GM23338 (cell line): ENCODE data around the gene DVL2. TPM values are rescaled to one million over a fixed set of nuclear protein-coding genes. Genes with fewer than 3 reads are reported as not detected.

Experiments used
- ATAC-seq: fragments of 200-7000 bp; cut with Tn5 transposase; 3 replicates; pipeline ENCODE4 v1.9.1; 2020
- DNase-seq: peaks from one replicate; pipeline ENCODE4 v3.0.0-alpha.2; 2015; ENCODE audit warnings: low spot score
- H2AFZ ChIP-seq: fragments of 200-600 bp; sonication (generic); 2 replicates; pipeline ENCODE4 v1.8.0; 2016; ENCODE audit warnings: antibody characterized with exemption, mild to moderate bottlenecking, moderate library complexity
- H3F3A ChIP-seq: fragments of 200-600 bp; sonication (generic); replicated peaks from 2 replicates; pipeline ENCODE4 v1.8.0; 2017; ENCODE audit warnings: antibody characterized with exemption, mixed run types, low read depth
- H3K27ac ChIP-seq: fragments of 200-600 bp; sonication (generic); 2 replicates; pipeline ENCODE4 v1.6.1; 2016; ENCODE audit warnings: low read depth
- H3K27me3 ChIP-seq: fragments of 200-600 bp; sonication (generic); 2 replicates; pipeline ENCODE4 v1.8.0; 2016; ENCODE audit warnings: mild to moderate bottlenecking, mixed run types, moderate library complexity; ENCODE audit not compliant: insufficient read depth
- H3K36me3 ChIP-seq: fragments of 200-600 bp; sonication (generic); 2 replicates; pipeline ENCODE4 v1.8.0; 2016; ENCODE audit warnings: mild to moderate bottlenecking; ENCODE audit not compliant: insufficient read depth
- H3K4me1 ChIP-seq: fragments of 200-600 bp; sonication (generic); 2 replicates; pipeline ENCODE4 v1.8.0; 2016; ENCODE audit warnings: mild to moderate bottlenecking, moderate library complexity; ENCODE audit not compliant: insufficient read depth
- H3K4me2 ChIP-seq: fragments of 200-600 bp; sonication (generic); 2 replicates; pipeline ENCODE4 v1.7.1; 2017; ENCODE audit warnings: mixed run types
- H3K4me3 ChIP-seq: fragments of 200-600 bp; sonication (generic); 2 replicates; pipeline ENCODE4 v1.6.1; 2016; ENCODE audit warnings: mixed run types
- H3K79me2 ChIP-seq: fragments of 200-600 bp; sonication (generic); replicated peaks from 2 replicates; pipeline ENCODE4 v1.8.0; 2017; ENCODE audit warnings: mild to moderate bottlenecking; ENCODE audit not compliant: insufficient read depth
- H3K9me2 ChIP-seq: fragments of 200-600 bp; sonication (generic); 2 replicates; pipeline ENCODE4 v1.8.0; 2017; ENCODE audit not compliant: insufficient read depth
- H4K20me1 ChIP-seq: fragments of 200-600 bp; sonication (generic); replicated peaks from 2 replicates; pipeline ENCODE4 v1.8.0; 2017; ENCODE audit warnings: mild to moderate bottlenecking; ENCODE audit not compliant: insufficient read depth
- H3K27ac Mint-ChIP-seq: 2 replicates; pipeline ENCODE4 v1.8.0; 2020; ENCODE audit warnings: inconsistent platforms, mild to moderate bottlenecking, moderate library complexity, mixed read lengths
- H3K27me3 Mint-ChIP-seq: 3 replicates; pipeline ENCODE4 v1.8.0; 2022; ENCODE audit warnings: low read depth, mild to moderate bottlenecking, moderate library complexity, mixed read lengths, inconsistent platforms; ENCODE audit not compliant: insufficient read depth, poor library complexity
- H3K36me3 Mint-ChIP-seq: 3 replicates; pipeline ENCODE4 v1.8.0; 2021; ENCODE audit warnings: low read depth, mild to moderate bottlenecking, inconsistent platforms, moderate library complexity, mixed read lengths
- H3K4me1 Mint-ChIP-seq: 3 replicates; pipeline ENCODE4 v1.8.0; 2020; ENCODE audit warnings: mild to moderate bottlenecking, inconsistent platforms, mixed read lengths
- H3K4me3 Mint-ChIP-seq: 3 replicates; pipeline ENCODE4 v1.8.0; 2021; ENCODE audit warnings: moderate library complexity, mild to moderate bottlenecking, inconsistent platforms, mixed read lengths
- H3K9me3 Mint-ChIP-seq: 3 replicates; pipeline ENCODE4 v1.8.0; 2020; ENCODE audit warnings: moderate library complexity, mild to moderate bottlenecking, inconsistent platforms, mixed read lengths
- ETS1 ChIP-seq: IDR thresholded peaks from 2 replicates; pipeline ENCODE4 v1.6.1; 2016; ENCODE audit warnings: antibody characterized with exemption
- EZH2 ChIP-seq: fragments of 200-600 bp; sonication (generic); IDR thresholded peaks from one replicate; pipeline ENCODE4 v1.8.0; 2017; ENCODE audit warnings: antibody characterized with exemption, mild to moderate bottlenecking, low read depth; ENCODE audit not compliant: unreplicated experiment
- EZH2phosphoT487 ChIP-seq: fragments of 200-600 bp; sonication (generic); IDR thresholded peaks from one replicate; pipeline ENCODE4 v1.8.1; 2018; ENCODE audit warnings: antibody characterized with exemption; ENCODE audit not compliant: unreplicated experiment
- JUNB ChIP-seq: IDR thresholded peaks from one replicate; pipeline ENCODE4 v1.6.1; 2016; ENCODE audit warnings: antibody characterized with exemption; ENCODE audit not compliant: unreplicated experiment
- NANOG ChIP-seq: IDR thresholded peaks from 2 replicates; pipeline ENCODE4 v1.6.1; 2016; ENCODE audit warnings: antibody characterized with exemption, borderline replicate concordance
- REST ChIP-seq: IDR thresholded peaks from one replicate; pipeline ENCODE4 v1.6.1; 2018; ENCODE audit warnings: antibody characterized with exemption; ENCODE audit not compliant: unreplicated experiment
- STAT1 ChIP-seq: IDR thresholded peaks from one replicate; pipeline ENCODE4 v1.6.1; 2016; ENCODE audit warnings: antibody characterized with exemption; ENCODE audit not compliant: unreplicated experiment
- ZNF114 ChIP-seq: fragments of 250-450 bp; sonication (Bioruptor Pico); IDR thresholded peaks from 2 replicates; pipeline ENCODE4 v1.5.0; 2020; ENCODE audit warnings: mild to moderate bottlenecking, moderate library complexity
- ZNF462 ChIP-seq: fragments of 250-450 bp; sonication (Bioruptor Pico); IDR thresholded peaks from 2 replicates; pipeline ENCODE4 v1.5.0; 2020; ENCODE audit warnings: mild to moderate bottlenecking, moderate library complexity
- polyA plus RNA-seq: library from polyadenylated mRNA; unstranded; fragments of >200 nt; fragmentation: Nextera tagmentation; extraction: Ambion mirVana; gene quantifications from 2 replicates; pipeline ENCODE4 v1.2.1, GENCODE V29; 2016
- total RNA-seq: library from RNA; depleted of rRNA; stranded (reverse); fragments of >200 nt; shearing (Covaris generic); gene quantifications from 2 replicates; pipeline ENCODE4 v1.2.3, GENCODE V29; 2014

The DVL2 gene
- total and polyA plus RNA-seq, 2 experiments from 2014 or later: 19.7 to 80.6 TPM

- Histone ChIP-seq H3K9me2 (no peaks in the 10 kb centered on the region), H3K4me2 (peak overlapping the region; percentile 95), H3F3A (peaks cover 14% of the 10 kb centered on the region), H3K79me2 (peaks cover 23% of the 10 kb centered on the region), H4K20me1 (peaks cover 7% of the 10 kb centered on the region; the same call in 1 of the 2 replicates), H3K36me3 (no peaks in the 10 kb centered on the region), H3K4me3 (peak overlapping the region; percentile 73), H2AFZ (peak overlapping the region; percentile 96), H3K27me3 (no peaks in the 10 kb centered on the region), H3K4me1 (peaks cover 47% of the 10 kb centered on the region), H3K27ac (no peak overlapping the region)
- DNase-seq (peak; percentile 89), ATAC-seq (no peak)
- Mint-ChIP-seq H3K4me3 (peak overlapping the region; percentile 91), H3K36me3 (peaks cover 23% of the 10 kb centered on the region), H3K9me3 (no peaks in the 10 kb centered on the region; the same call in 1 of the 3 replicates), H3K27me3 (peaks cover 51% of the 10 kb centered on the region), H3K27ac (peak overlapping the region; percentile 85), H3K4me1 (peaks cover 57% of the 10 kb centered on the region)
- TF ChIP-seq ZNF114 (no peak), REST (no peak), EZH2phosphoT487 (no peak), STAT1 (no peak), ETS1 (no peak), JUNB (no peak), EZH2 (no peak), NANOG (no peak), ZNF462 (CRISPR knock-in tag) (no peak)
These were observed 17.0 kb downstream of the DVL2 start for GRCh38 chr17:7217113-7217987.
